Activated effector memory CD4-positive, alpha-beta T cell treated with Interleukin-2 at 50 U/mL for 16 hours (primary cell): ENCODE results near the gene STH.
"Not testable (repeated sequence)": the region's sequence is repeated elsewhere in the genome, so short reads cannot be mapped to it uniquely, and the experiment has no call there.

Experiments
- DNase-seq: peaks from one replicate; pipeline ENCODE4 v3.0.0-alpha.2; 2020

Gene STH

GRCh38 chr17:45987706-45988105, 11.3 kb upstream of the STH start:
- DNase-seq = no peak

- no peak for DNase-seq
These were observed 9.3 kb upstream of the STH start for GRCh38 chr17:45989759-45990158.

GRCh38 chr17:45990886-45991285, 8.2 kb upstream of the STH start:
- no peak for DNase-seq

- no peak for DNase-seq
These were observed 7.7 kb upstream of the STH start for GRCh38 chr17:45991341-45991740.

GRCh38 chr17:45992175-45992574, 6.9 kb upstream of the STH start:
- DNase-seq = no peak

- no peak for DNase-seq
These were observed 6.1 kb upstream of the STH start for GRCh38 chr17:45992904-45993303.

GRCh38 chr17:45993962-45994627, 5.0 kb upstream of the STH start:
- no peak for DNase-seq

- no peak for DNase-seq
These were observed 4.1 kb upstream of the STH start for GRCh38 chr17:45994987-45995386.

GRCh38 chr17:45995627-45996270, 3.3 kb upstream of the STH start:
- DNase-seq = no peak

- no peak for DNase-seq
These were observed 2.6 kb upstream of the STH start for GRCh38 chr17:45996282-45996937.

GRCh38 chr17:45997166-45997565, 1.9 kb upstream of the STH start:
- DNase-seq = no peak

GRCh38 chr17:45997624-45998023, 1.4 kb upstream of the STH start:
- DNase-seq = no peak

- DNase-seq = no peak
These were observed 845 bp downstream of the STH start for GRCh38 chr17:45999900-46000290.

GRCh38 chr17:46000292-46000691, 1.2 kb downstream of the STH start:
- DNase-seq = no peak

- no peak for DNase-seq
These were observed 1.7 kb downstream of the STH start for GRCh38 chr17:46000757-46001156.

GRCh38 chr17:46001390-46002310, 2.6 kb downstream of the STH start:
- DNase-seq = no peak

- DNase-seq = peak; percentile 61
These were observed 3.4 kb downstream of the STH start for GRCh38 chr17:46002311-46002972.

- DNase-seq = no peak
These were observed 3.9 kb downstream of the STH start for GRCh38 chr17:46002973-46003316.

- no peak for DNase-seq
These were observed 5.1 kb downstream of the STH start for GRCh38 chr17:46003907-46004748.

GRCh38 chr17:46006082-46006481, 7.0 kb downstream of the STH start:
- not testable (repeated sequence) for DNase-seq

- DNase-seq = no peak
These were observed 8.5 kb downstream of the STH start for GRCh38 chr17:46007461-46007965.

- DNase-seq = no peak
These were observed 9.5 kb downstream of the STH start for GRCh38 chr17:46008591-46008990.
